Gastroesophageal sphincter (tissue), 4 donors: Measurements from ENCODE around the gene SYT5. TPM values are rescaled to one million over a fixed set of nuclear protein-coding genes. Genes with fewer than 3 reads are reported as not detected.

Source experiments
- ATAC-seq: fragments of 150-250 bp; one replicate; pipeline ENCODE4 v1.9.1; 2016; ENCODE audit warnings: mild to moderate bottlenecking, moderate library complexity
- H3K27ac ChIP-seq, 4 donors: fragments of 200-600 bp; sonication (generic) in 3 of 4; 1 replicate in 3 of 4; 2 replicates in 1 of 4; pipeline ENCODE4 v1.5.1; 2016 to 2019
- H3K27me3 ChIP-seq: fragments of 200-600 bp; sonication (generic); one replicate; pipeline ENCODE4 v1.5.1; 2019
- H3K36me3 ChIP-seq, 2 donors: fragments of 200-600 bp; sonication (generic); one replicate each; pipeline ENCODE4 v1.5.1; 2019; ENCODE audit warnings: control low read depth in 1 of 2
- H3K4me1 ChIP-seq, 3 donors: fragments of 200-600 bp; sonication (generic); 1 replicate in 2 of 3; 2 replicates in 1 of 3; pipeline ENCODE4 v1.5.1; 2016 to 2019; ENCODE audit warnings: control low read depth in 2 of 3
- H3K4me3 ChIP-seq, 2 donors: fragments of 200-600 bp; sonication (generic); one replicate each; pipeline ENCODE4 v1.5.1; 2019; ENCODE audit warnings: mild to moderate bottlenecking in 1 of 2, moderate library complexity in 1 of 2
- H3K9me3 ChIP-seq, 3 donors: fragments of 200-600 bp; sonication (generic); one replicate each; pipeline ENCODE4 v1.5.1; 2017 to 2019; ENCODE audit warnings: control low read depth in 2 of 3
- EP300 ChIP-seq: sonication (generic); formaldehyde crosslinking; IDR thresholded peaks from one replicate; pipeline ENCODE4 v1.6.1; 2017; ENCODE audit warnings: antibody characterized with exemption, mild to moderate bottlenecking
- POLR2A ChIP-seq, 2 donors: fragments of 450-650 bp; IDR thresholded peaks; one replicate each; pipeline ENCODE4 v1.6.1; 2017; ENCODE audit warnings: antibody characterized with exemption in 2 of 2, mild to moderate bottlenecking in 2 of 2, moderate library complexity in 1 of 2
- POLR2AphosphoS5 ChIP-seq: sonication (generic); formaldehyde crosslinking; IDR thresholded peaks from one replicate; pipeline ENCODE4 v1.6.1; 2017; ENCODE audit warnings: antibody characterized with exemption
- WGBS, 2 donors: methylation state at CpG; one replicate each; pipeline ENCODE4 v1.1.5; 2018; ENCODE audit warnings: low coverage in 1 of 2; 5-methylcytosine and 5-hydroxymethylcytosine counted together
- total RNA-seq, 4 donors: library from RNA; depleted of rRNA; stranded (reverse); fragments of >200 nt; gene quantifications; one replicate each; pipeline ENCODE4 v1.1.0, GENCODE V29; 2016
- TF ChIP-seq, protein P1 (sequence below), 4 experiments: fragments of 200-600 bp in 2 of 4; fragments of 450-650 bp in 2 of 4; sonication (generic) in 1 of 4; IDR thresholded peaks; one replicate each; pipeline ENCODE4 v1.5.1; 2017 to 2019; ENCODE audit warnings: antibody characterized with exemption in 4 of 4, mild to moderate bottlenecking in 2 of 4, moderate library complexity in 2 of 4

The SYT5 gene
- total RNA-seq, 4 donors from 2014 or later: 0.13 TPM; not detected in 3

DNA sequence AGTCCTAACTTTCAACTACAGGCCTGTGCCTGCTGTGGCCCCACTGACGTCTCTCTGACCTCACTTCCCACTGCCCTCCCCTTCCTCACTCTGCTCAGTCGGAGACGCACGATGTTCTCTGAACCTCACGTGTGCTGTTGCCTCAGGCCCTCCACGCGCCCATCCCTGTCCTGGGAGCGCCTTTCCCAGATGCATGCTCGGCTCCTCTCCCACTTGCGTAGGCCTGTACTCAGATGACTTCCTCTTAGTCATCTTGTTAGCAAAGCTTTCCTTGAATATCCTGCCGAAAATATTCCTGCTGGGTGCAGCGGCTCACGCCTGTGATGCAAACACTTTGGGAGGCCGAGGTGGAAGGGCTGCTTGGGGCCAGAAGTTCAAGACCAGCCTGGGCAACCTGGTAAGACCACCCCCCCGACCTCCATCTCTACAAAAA is 9.3 kb upstream of the SYT5 start:
- peaks cover 61% of the 10 kb centered on the region for H3K27me3 ChIP-seq
- no peak overlapping the region for H3K4me3 ChIP-seq
- no peaks in the 10 kb centered on the region for H3K4me1 ChIP-seq
- H3K27ac ChIP-seq: peak overlapping the region in 1 of 4 donors; percentile 24
- H3K9me3 ChIP-seq: no peaks in the 10 kb centered on the region
- 20 to 57% methylated on average over 1 to 14 of the region's 15 CpGs for WGBS, 2 donors
- no peaks in the 10 kb centered on the region for H3K36me3 ChIP-seq
- no peak for TF ChIP-seq POLR2AphosphoS5
- TF ChIP-seq POLR2A (IDR thresholded peaks at IDR 0.05): no peak
- no peak for TF ChIP-seq EP300
- TF ChIP-seq, protein P1, sequence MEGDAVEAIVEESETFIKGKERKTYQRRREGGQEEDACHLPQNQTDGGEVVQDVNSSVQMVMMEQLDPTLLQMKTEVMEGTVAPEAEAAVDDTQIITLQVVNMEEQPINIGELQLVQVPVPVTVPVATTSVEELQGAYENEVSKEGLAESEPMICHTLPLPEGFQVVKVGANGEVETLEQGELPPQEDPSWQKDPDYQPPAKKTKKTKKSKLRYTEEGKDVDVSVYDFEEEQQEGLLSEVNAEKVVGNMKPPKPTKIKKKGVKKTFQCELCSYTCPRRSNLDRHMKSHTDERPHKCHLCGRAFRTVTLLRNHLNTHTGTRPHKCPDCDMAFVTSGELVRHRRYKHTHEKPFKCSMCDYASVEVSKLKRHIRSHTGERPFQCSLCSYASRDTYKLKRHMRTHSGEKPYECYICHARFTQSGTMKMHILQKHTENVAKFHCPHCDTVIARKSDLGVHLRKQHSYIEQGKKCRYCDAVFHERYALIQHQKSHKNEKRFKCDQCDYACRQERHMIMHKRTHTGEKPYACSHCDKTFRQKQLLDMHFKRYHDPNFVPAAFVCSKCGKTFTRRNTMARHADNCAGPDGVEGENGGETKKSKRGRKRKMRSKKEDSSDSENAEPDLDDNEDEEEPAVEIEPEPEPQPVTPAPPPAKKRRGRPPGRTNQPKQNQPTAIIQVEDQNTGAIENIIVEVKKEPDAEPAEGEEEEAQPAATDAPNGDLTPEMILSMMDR (IDR thresholded peaks at IDR 0.05): no peak
- peak; percentile 82 for ATAC-seq

DNA sequence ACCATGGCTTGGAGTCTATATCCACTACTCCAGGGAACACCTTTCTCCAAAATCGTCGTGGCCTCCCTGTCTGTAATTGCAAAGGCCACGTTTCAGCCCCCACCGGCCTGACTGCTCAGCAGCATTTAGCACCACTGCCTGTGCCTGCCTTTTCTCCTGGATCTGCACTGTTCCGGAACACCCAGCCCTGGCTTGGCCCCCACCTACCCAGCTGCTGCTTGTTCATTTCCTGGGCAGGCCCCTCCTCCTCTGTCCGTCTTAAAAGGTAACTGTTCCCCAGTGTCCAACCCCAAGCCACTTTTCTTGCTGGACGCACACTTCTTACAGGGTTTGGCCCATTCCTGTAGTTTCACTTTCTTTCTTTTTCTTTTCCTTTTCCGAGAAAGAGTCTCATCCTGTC is 8.5 kb upstream of the SYT5 start:
- Histone ChIP-seq H3K9me3 (no peaks in the 10 kb centered on the region), H3K27me3 (peaks cover 61% of the 10 kb centered on the region), H3K4me1 (no peaks in the 10 kb centered on the region), H3K36me3 (no peaks in the 10 kb centered on the region), H3K27ac (peak overlapping the region in 1 of 4 donors; percentile 24), H3K4me3 (no peak overlapping the region)
- 61 to 71% methylated on average over 6 to 8 of the region's 8 CpGs for WGBS, 2 donors
- no peak for ATAC-seq
- TF ChIP-seq POLR2AphosphoS5 (no peak), EP300 (no peak), POLR2A (IDR thresholded peaks at IDR 0.05) (no peak)
- TF ChIP-seq, protein P1 (IDR thresholded peaks at IDR 0.05): no peak

DNA sequence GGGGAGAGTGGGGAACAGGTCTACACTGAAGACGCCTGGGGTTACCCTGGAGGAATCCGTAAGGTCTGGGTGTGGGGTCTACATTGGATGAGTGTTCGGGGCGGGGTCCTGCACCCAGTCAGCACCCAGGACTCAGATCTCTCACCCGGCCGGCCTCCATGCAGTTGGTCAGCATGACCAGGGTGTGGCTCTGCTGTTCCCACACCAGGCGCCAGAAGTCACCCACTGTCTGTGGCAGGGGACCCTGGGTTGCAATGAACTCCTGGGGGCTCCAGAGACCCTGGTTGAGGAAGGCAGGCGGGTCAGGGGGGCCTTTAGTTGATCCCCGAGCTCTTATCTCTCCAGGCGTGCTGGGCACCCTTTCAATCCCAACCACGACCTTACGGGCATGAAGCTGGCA is 6.0 kb upstream of the SYT5 start:
- Histone ChIP-seq H3K36me3 (no peaks in the 10 kb centered on the region), H3K9me3 (no peaks in the 10 kb centered on the region), H3K27ac (no peak overlapping the region), H3K4me3 (no peak overlapping the region), H3K27me3 (peaks cover 62% of the 10 kb centered on the region), H3K4me1 (no peaks in the 10 kb centered on the region)
- WGBS, 2 donors: no CpG with 5 or more reads among the region's 12 CpGs
- TF ChIP-seq, protein P1 (IDR thresholded peaks at IDR 0.05): no peak
- TF ChIP-seq EP300: no peak
- TF ChIP-seq POLR2AphosphoS5: no peak
- no peak for TF ChIP-seq POLR2A (IDR thresholded peaks at IDR 0.05)
- ATAC-seq: no peak

DNA sequence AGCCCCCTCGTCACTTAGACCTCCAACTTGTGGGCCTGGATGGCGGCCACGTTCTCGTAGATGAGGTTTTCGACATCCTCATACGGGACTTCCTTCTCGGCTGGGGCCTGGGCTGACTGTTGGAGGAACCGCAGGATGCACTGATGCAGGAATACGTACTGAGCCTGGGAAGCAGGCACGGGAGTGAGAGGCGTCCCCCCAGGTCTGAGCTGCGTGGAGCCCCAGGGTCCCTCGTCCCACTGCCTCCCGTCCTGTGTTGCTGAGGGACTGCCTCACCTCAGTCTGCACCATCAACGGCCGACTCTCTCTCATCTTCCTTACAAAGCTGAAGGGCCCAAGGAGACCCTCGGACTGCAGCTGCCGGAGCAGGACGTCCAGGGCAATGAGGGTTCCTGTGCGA is 1.7 kb upstream of the SYT5 start:
- no peaks in the 10 kb centered on the region for H3K9me3 ChIP-seq
- no peak overlapping the region for H3K4me3 ChIP-seq
- WGBS, 2 donors: no CpG with 5 or more reads among the region's 20 CpGs
- H3K4me1 ChIP-seq: peaks cover 0 to 18% (median 3%) of the 10 kb centered on the region in 3 donors
- no peak for ATAC-seq
- H3K27ac ChIP-seq: no peak overlapping the region
- no peaks in the 10 kb centered on the region for H3K36me3 ChIP-seq
- TF ChIP-seq POLR2AphosphoS5: no peak
- TF ChIP-seq, protein P1 (IDR thresholded peaks at IDR 0.05): no peak
- TF ChIP-seq EP300: no peak
- TF ChIP-seq POLR2A (IDR thresholded peaks at IDR 0.05): no peak
- peaks cover 100% of the 10 kb centered on the region for H3K27me3 ChIP-seq

DNA sequence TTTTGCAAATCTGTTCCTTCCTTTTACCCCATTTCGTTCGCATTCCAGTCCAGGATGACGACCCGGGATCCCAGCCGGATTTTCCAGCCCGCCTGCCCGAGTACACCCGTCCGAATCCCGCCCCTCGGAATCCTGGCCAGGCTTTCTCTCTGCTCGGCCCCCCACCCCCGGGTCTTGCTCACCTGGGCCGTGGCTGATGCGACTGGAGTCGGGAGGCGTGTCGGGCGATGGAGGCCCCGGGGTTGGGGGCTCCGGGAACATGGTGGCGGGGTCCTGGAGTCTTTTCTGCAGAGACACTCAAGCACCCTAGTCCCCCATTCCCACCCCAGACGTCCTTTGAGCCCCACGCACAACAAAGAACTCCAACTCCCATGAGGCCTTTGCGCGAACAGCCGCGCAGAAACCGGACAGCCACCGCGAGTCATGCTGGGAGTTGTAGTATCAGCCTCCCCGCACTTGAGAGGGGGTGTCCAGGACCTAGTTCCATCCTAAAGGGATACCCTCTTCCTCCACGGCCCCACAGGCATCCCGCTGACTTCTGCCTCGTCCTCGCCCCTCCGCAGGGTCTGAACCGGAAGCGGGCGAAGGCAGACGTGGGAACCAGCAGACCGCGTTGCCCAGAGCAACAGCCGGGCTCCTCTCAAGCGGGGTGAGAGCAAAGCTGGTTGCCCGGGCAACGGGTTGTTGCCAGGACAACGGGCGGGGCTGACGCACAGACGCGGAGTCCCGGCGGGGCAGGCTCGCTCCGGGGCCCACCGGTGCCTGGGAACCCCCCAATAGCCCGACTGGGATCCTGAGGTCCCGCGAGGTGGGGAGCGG is 1.1 kb downstream of the SYT5 start:
- peaks cover 0 to 24% (median 4%) of the 10 kb centered on the region in 3 donors for H3K4me1 ChIP-seq
- H3K9me3 ChIP-seq: no peaks in the 10 kb centered on the region
- TF ChIP-seq POLR2A (IDR thresholded peaks at IDR 0.05) (no peak), POLR2AphosphoS5 (no peak), EP300 (no peak)
- TF ChIP-seq, protein P1 (IDR thresholded peaks at IDR 0.05): no peak
- peak; percentile 40 for ATAC-seq
- H3K4me3 ChIP-seq: peak overlapping the region in 1 of 2 donors; percentile 36
- no peaks in the 10 kb centered on the region for H3K36me3 ChIP-seq
- WGBS, 2 donors: 4% methylated on average over 15 of the region's 61 CpGs; no CpG with 5 or more reads in 1 of the 2 donors
- no peak overlapping the region for H3K27ac ChIP-seq
- peaks cover 100% of the 10 kb centered on the region for H3K27me3 ChIP-seq
